Activated CD4-positive, alpha-beta memory T cell treated with anti-CD3 and anti-CD28 coated beads for 36 hours (primary cell): ENCODE results near the gene RCCD1. TPM values are rescaled to one million over a fixed set of nuclear protein-coding genes. Genes with fewer than 3 reads are reported as not detected.

Source experiments
- CTCF ChIA-PET: fragments of 350-600 bp; sonication (Branson Sonifier 250); formaldehyde crosslinking; loops from one replicate; lab custom pipeline; 2021; ENCODE audit warnings: antibody characterized with exemption, inconsistent platforms; lab: Charles Lee
- POLR2A ChIA-PET: fragments of 350-600 bp; sonication (Branson Sonifier 250); formaldehyde crosslinking; loops from one replicate; lab custom pipeline; 2021; ENCODE audit warnings: antibody characterized with exemption; lab: Charles Lee
- DNase-seq: peaks from one replicate; pipeline ENCODE4 v3.0.0-alpha.2; 2020
- H3K27ac Mint-ChIP-seq: one replicate; pipeline ENCODE4 v1.8.0; 2021; ENCODE audit warnings: mixed read lengths
- H3K27me3 Mint-ChIP-seq: one replicate; pipeline ENCODE4 v1.8.0; 2021; ENCODE audit warnings: mixed read lengths
- H3K36me3 Mint-ChIP-seq: one replicate; pipeline ENCODE4 v1.8.0; 2021; ENCODE audit warnings: mixed read lengths
- H3K4me1 Mint-ChIP-seq: one replicate; pipeline ENCODE4 v1.8.0; 2021; ENCODE audit warnings: low read depth, mixed read lengths
- H3K4me3 Mint-ChIP-seq: one replicate; pipeline ENCODE4 v1.8.0; 2021; ENCODE audit warnings: mild to moderate bottlenecking, mixed read lengths
- H3K9me3 Mint-ChIP-seq: one replicate; pipeline ENCODE4 v1.8.0; 2021; ENCODE audit warnings: mixed read lengths
- intact Hi-C: fragments of 100-400 bp; cut with micrococcal nuclease; formaldehyde crosslinking; loops from one replicate; pipeline ENCODE4 v1.15.1; 2023
- total RNA-seq, 2 experiments: library from RNA; stranded (reverse); gene quantifications; one replicate each; pipeline ENCODE4 v1.2.3, GENCODE V29; 2021

The RCCD1 gene
- total RNA-seq, 2 experiments from 2014 or later = 39.9 to 41.4 TPM

DNA sequence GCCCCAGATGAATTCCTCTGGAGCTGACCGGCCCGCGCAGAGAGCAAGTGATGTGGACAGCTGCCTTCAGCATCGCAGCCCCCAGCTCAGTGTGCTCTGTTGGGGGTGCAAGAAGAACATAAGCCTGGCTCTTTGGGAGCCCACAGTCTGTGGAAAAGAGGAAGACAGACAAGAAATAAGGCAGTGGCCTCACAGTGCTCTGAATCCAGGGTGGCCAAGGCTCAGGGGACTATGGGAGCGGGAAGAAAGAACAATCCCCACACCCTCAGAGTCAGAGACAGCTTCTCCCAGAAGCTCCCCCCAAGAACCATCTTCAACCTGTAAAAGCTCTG lies 22.1 kb upstream of the RCCD1 start:
- Mint-ChIP-seq H3K36me3 (peaks cover 14% of the 10 kb centered on the region), H3K27ac (peak overlapping the region; percentile 100), H3K4me1 (peaks cover 47% of the 10 kb centered on the region), H3K4me3 (peak overlapping the region; percentile 99), H3K27me3 (no peaks in the 10 kb centered on the region), H3K9me3 (no peaks in the 10 kb centered on the region)
- DNase-seq = no peak
- intact Hi-C loops = loop anchor here (5.0 to 10.0 kb wide), 6 partner anchors 115 to 1038 kb away; partner anchors contain the start of genes AP3S2, CIB1, GDPGP1 and IQGAP1
- POLR2A ChIA-PET = interaction anchor here (0.7 to 7.7 kb wide), 11 partner anchors 10 to 702 kb away, joined by 3 to 82 read pairs (median 4); partner anchors contain the start of genes BLM, MAN2A2 and VPS33B
- CTCF ChIA-PET = interaction anchor here (0.7 to 9.4 kb wide), 37 partner anchors 9 to 614 kb away, joined by 3 to 231 read pairs (median 6); partner anchors contain the start of genes BLM, FES, MAN2A2 and PRC1

DNA sequence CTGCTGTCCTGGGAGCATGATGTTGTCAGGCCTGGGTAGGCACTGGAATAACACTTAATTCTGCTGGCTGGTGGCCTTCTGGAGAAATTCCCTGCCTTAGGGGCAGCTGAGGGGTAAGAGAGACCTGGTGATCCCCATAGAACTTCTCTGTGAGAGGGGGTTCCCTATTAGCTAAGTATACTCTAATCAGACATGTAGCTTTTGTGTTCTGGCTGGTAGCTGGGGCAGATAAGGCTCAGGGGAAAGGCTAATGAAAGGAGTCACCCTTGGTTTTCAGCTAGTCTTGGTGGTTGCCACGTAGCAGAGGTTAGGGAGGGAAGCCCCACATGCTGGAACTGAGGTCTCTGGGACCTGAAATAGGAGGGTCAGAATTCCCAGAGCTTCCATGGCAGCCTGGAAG lies 21.4 kb upstream of the RCCD1 start:
- H3K27ac Mint-ChIP-seq = peak overlapping the region; percentile 100
- no peaks in the 10 kb centered on the region for H3K9me3 Mint-ChIP-seq
- DNase-seq = no peak
- H3K27me3 Mint-ChIP-seq = no peaks in the 10 kb centered on the region
- peaks cover 16% of the 10 kb centered on the region for H3K36me3 Mint-ChIP-seq
- CTCF ChIA-PET = interaction anchor here (0.7 to 9.4 kb wide), 28 partner anchors 9 to 613 kb away, joined by 3 to 231 read pairs (median 10); partner anchors contain the start of genes BLM, FES, FURIN and MAN2A2
- POLR2A ChIA-PET = interaction anchor here (0.9 to 7.7 kb wide), 5 partner anchors 10 to 60 kb away, joined by 3 to 82 read pairs (median 9); partner anchors contain the start of genes MAN2A2 and RCCD1
- peak overlapping the region; percentile 37 for H3K4me3 Mint-ChIP-seq
- intact Hi-C loops = loop anchor here (5.0 to 10.0 kb wide), 6 partner anchors 116 to 1038 kb away; partner anchors contain the start of genes AP3S2, CIB1, GDPGP1 and IQGAP1
- peaks cover 46% of the 10 kb centered on the region for H3K4me1 Mint-ChIP-seq

DNA sequence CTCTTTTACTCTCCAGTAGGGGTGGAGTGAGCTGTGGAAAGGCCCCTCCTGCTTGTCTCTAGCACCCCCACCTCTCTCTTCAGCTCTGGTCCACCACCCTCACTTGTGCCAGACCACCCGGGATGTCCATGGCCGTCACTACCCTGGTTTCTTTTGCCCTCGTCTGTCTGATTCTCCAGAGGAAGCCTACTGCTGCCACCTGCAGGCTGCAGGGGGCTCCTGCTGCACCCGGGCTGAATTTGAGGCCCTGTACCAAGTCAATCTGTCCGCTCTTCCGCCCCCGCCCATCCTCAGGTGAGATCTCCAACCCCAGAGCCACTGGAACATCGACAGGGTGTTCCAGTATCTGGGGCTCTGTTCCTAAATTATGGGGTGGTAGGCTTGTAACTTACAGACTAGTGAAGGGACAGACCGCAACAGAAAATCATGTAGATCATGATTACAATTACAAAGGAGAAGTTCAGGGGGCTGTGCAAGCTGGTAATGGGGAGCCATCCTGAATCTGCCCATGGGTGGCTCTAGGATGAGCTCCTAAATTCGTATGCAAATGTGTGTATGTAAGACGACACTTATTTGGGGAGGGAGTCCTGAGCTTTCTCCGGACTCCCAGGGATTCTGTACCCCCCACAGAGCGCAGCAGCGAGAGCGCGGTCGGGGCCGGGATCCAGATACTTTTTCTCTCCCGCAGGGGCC lies 20.3 kb upstream of the RCCD1 start:
- intact Hi-C loops = loop anchor here (1.0 to 10.0 kb wide), 9 partner anchors 11 to 1040 kb away; partner anchors contain the start of genes AP3S2, BLM, CIB1 and GDPGP1
- Mint-ChIP-seq H3K36me3 (peaks cover 16% of the 10 kb centered on the region), H3K27me3 (no peaks in the 10 kb centered on the region), H3K4me1 (peaks cover 40% of the 10 kb centered on the region), H3K4me3 (peak overlapping the region; percentile 84), H3K9me3 (no peaks in the 10 kb centered on the region), H3K27ac (peak overlapping the region; percentile 82)
- CTCF ChIA-PET = interaction anchor here (0.6 to 9.4 kb wide), 24 partner anchors 8 to 675 kb away, joined by 3 to 231 read pairs (median 6); partner anchors contain the start of genes BLM, FES, MAN2A2 and PRC1
- peak; percentile 94 for DNase-seq
- POLR2A ChIA-PET = interaction anchor here (0.7 to 7.7 kb wide), 8 partner anchors 11 to 1041 kb away, joined by 3 to 82 read pairs (median 4); partner anchors contain the start of genes AP3S2, CIB1, GDPGP1 and MAN2A2

DNA sequence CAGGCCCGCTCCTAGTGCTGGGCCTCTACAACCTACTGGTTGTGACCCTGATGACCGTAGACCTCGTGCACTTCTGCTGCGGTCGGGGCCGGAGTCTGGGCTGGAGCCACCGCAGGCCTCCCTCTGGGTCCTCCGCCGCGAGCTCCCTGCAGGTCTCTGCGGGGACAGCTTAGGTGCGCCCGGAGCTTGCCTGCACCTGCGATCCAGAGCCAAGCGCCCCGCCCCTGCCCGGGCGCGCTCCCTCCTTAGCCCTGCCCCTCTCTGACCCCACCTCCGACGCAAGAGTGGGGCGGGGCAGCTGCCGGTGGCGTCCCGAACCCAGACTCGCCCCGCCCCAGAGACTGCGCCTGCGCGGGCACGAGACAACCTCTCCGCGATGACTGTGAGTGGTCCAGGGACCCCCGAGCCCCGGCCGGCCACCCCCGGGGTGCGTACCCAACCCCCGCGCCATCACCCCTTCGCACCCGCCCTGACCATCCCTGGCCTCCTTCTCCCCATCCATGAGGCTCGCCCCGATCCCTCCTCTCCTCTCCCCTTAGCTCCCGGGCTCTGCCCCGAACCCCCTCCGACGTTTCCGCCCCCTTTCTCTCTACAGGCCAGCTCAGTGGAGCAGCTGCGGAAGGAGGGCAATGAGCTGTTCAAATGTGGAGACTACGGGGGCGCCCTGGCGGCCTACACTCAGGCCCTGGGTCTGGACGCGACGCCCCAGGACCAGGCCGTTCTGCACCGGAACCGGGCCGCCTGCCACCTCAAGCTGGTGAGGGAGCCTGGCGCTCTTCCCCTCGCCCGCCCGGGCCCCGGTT lies 19.5 kb upstream of the RCCD1 start, which contains the start of gene UNC45A:
UNC45A (plus strand) TSS at position 337 of the 803 bp plus-strand sequence; CDS start at position 377, 40 bp downstream.
- POLR2A ChIA-PET = interaction anchor here (0.7 to 7.7 kb wide), 10 partner anchors 10 to 1042 kb away, joined by 3 to 82 read pairs (median 4); partner anchors contain the start of genes AP3S2, BLM, CIB1 and GDPGP1
- peak; percentile 95 for DNase-seq
- H3K27ac Mint-ChIP-seq = peak within 1 kb of the TSS; percentile 82
- no peaks in the 10 kb centered on the region for H3K27me3 Mint-ChIP-seq
- intact Hi-C loops = loop anchor here (1.0 to 10.0 kb wide), 11 partner anchors 12 to 1040 kb away; partner anchors contain the start of genes AP3S2, BLM, CIB1 and GDPGP1
- CTCF ChIA-PET = interaction anchor here (0.6 to 9.4 kb wide), 20 partner anchors 7 to 675 kb away, joined by 3 to 231 read pairs (median 6); partner anchors contain the start of genes BLM, FES, MAN2A2 and RCCD1
- H3K9me3 Mint-ChIP-seq = no peaks in the 10 kb centered on the region
- peaks cover 23% of the 10 kb centered on the region for H3K36me3 Mint-ChIP-seq
- H3K4me3 Mint-ChIP-seq = peak within 1 kb of the TSS; percentile 84
- peaks cover 36% of the 10 kb centered on the region for H3K4me1 Mint-ChIP-seq

GRCh38 chr15:90936823-90937222 lies 17.9 kb upstream of the RCCD1 start:
- H3K36me3 Mint-ChIP-seq = peaks cover 30% of the 10 kb centered on the region
- intact Hi-C loops = loop anchor here (10.0 kb wide), 2 partner anchors 918 to 1042 kb away; partner anchors contain the start of genes AP3S2 and SLCO3A1
- peaks cover 23% of the 10 kb centered on the region for H3K4me1 Mint-ChIP-seq
- H3K9me3 Mint-ChIP-seq = no peaks in the 10 kb centered on the region
- CTCF ChIA-PET = interaction anchor here (4.0 to 9.4 kb wide), 3 partner anchors 20 to 289 kb away, joined by 15 to 231 read pairs (median 41); partner anchors contain the start of gene MAN2A2
- H3K27me3 Mint-ChIP-seq = no peaks in the 10 kb centered on the region
- POLR2A ChIA-PET = no interaction called here
- DNase-seq = no peak
- peak overlapping the region; percentile 84 for H3K4me3 Mint-ChIP-seq
- H3K27ac Mint-ChIP-seq = no peak overlapping the region

DNA sequence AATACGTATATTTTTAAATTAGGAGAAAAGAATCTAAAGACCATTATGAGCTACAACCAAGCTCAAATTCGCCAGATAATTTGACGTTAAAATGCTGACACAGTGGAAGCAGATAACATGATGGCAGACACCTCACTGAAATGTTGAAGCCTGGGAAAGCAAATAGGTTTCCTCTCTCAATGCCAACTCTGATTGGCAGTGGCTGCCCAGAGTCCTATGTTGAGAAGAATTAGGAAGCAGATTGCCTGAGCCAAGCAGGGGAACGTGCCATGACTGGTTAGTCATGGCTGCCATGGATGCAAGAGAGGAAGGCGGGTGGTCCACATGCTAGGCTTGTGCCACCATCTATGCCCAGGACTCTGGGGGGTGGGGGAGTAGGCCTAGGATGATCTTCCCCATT lies 16.4 kb upstream of the RCCD1 start:
- no peak for DNase-seq
- Mint-ChIP-seq H3K4me1 (peaks cover 20% of the 10 kb centered on the region), H3K27ac (no peak overlapping the region), H3K4me3 (no peak overlapping the region), H3K36me3 (peaks cover 40% of the 10 kb centered on the region), H3K27me3 (no peaks in the 10 kb centered on the region), H3K9me3 (no peaks in the 10 kb centered on the region)
- CTCF ChIA-PET = interaction anchor here (4.0 to 9.4 kb wide), 2 partner anchors 18 to 35 kb away, joined by 15 to 231 read pairs; partner anchors contain the start of gene MAN2A2
- intact Hi-C loops = loop anchor here (10.0 kb wide), 2 partner anchors 917 to 1043 kb away; partner anchors contain the start of genes AP3S2 and SLCO3A1
- POLR2A ChIA-PET = interaction anchor here (0.7 kb wide), 1 partner anchor 10 kb away, joined by 3 read pairs; no protein-coding TSS in a partner anchor

DNA sequence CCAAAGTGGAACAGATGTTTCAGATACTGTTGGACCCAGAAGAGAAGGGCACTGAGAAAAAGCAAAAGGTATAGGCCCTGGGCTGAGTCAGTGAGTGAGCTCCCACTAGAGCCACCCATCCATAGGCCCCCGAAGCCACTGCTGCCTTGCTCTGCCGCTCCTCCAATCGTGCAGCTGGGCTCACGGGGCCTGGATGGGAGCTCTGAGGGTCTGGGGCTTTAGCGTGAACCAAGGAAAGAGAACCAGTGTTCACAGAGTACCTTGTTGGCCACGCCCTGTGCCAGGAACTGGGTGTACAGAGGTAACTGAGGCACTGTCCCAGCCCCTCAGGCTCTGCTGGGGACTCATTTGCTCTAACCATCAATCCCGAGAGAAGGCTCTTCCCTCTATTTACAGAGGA lies 14.9 kb upstream of the RCCD1 start:
- no peak overlapping the region for H3K4me3 Mint-ChIP-seq
- ChIA-PET CTCF (interaction anchor here (4.0 to 5.3 kb wide), 2 partner anchors 7 to 17 kb away, joined by 15 to 48 read pairs; partner anchors contain the start of genes HDDC3 and UNC45A), POLR2A (interaction anchor here (0.6 kb wide), 1 partner anchor 91 kb away, joined by 3 read pairs; no protein-coding TSS in a partner anchor)
- peaks cover 44% of the 10 kb centered on the region for H3K36me3 Mint-ChIP-seq
- no peak overlapping the region for H3K27ac Mint-ChIP-seq
- intact Hi-C loops = loop anchor here (10.0 kb wide), 2 partner anchors 915 to 1045 kb away; partner anchors contain the start of genes AP3S2 and SLCO3A1
- peaks cover 13% of the 10 kb centered on the region for H3K4me1 Mint-ChIP-seq
- DNase-seq = no peak
- no peaks in the 10 kb centered on the region for H3K9me3 Mint-ChIP-seq
- no peaks in the 10 kb centered on the region for H3K27me3 Mint-ChIP-seq

DNA sequence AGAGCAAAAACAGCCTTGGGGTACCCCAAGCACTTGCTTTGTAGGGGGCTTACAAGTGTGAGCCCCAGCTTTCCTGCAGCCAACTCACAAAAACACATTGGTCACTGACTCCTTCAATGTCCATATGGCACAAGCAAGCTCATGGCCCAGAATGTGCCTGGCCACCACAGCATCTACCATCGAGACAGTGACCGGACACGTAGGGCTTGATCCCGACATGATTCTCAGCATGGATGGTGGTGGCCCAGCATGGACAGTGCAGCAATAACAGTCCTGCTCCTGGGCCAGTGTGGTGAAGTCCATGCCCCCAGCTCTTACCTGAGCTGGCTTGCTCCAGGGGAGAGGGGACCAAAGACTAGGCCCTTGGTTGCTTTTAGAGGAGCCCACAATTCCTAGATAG lies 13.6 kb upstream of the RCCD1 start:
- Mint-ChIP-seq H3K27me3 (no peaks in the 10 kb centered on the region), H3K9me3 (no peaks in the 10 kb centered on the region), H3K4me1 (peaks cover 9% of the 10 kb centered on the region), H3K4me3 (no peak overlapping the region), H3K27ac (no peak overlapping the region), H3K36me3 (peaks cover 47% of the 10 kb centered on the region)
- POLR2A ChIA-PET = interaction anchor here (1.1 kb wide), 1 partner anchor 10 kb away, joined by 3 read pairs; no protein-coding TSS in a partner anchor
- CTCF ChIA-PET = interaction anchor here (5.3 kb wide), 1 partner anchor 8 kb away, joined by 48 read pairs; the partner anchor contains the start of genes HDDC3 and UNC45A
- intact Hi-C loops = no loop called here
- DNase-seq = no peak

GRCh38 chr15:90942354-90943120 lies 12.1 kb upstream of the RCCD1 start:
- Mint-ChIP-seq H3K4me1 (no peaks in the 10 kb centered on the region), H3K27ac (no peak overlapping the region), H3K9me3 (no peaks in the 10 kb centered on the region), H3K36me3 (peaks cover 41% of the 10 kb centered on the region), H3K4me3 (no peak overlapping the region), H3K27me3 (no peaks in the 10 kb centered on the region)
- CTCF ChIA-PET = interaction anchor here (1.2 to 5.3 kb wide), 2 partner anchors 10 to 14 kb away, joined by 6 to 48 read pairs; partner anchors contain the start of genes HDDC3 and UNC45A
- intact Hi-C loops = no loop called here
- POLR2A ChIA-PET = interaction anchor here (0.8 kb wide), 1 partner anchor 11 kb away, joined by 3 read pairs; no protein-coding TSS in a partner anchor
- DNase-seq = no peak

GRCh38 chr15:90945091-90945490 lies 9.6 kb upstream of the RCCD1 start:
- POLR2A ChIA-PET = no interaction called here
- no peaks in the 10 kb centered on the region for H3K4me1 Mint-ChIP-seq
- intact Hi-C loops = no loop called here
- H3K36me3 Mint-ChIP-seq = peaks cover 46% of the 10 kb centered on the region
- H3K4me3 Mint-ChIP-seq = no peak overlapping the region
- H3K27me3 Mint-ChIP-seq = no peaks in the 10 kb centered on the region
- H3K27ac Mint-ChIP-seq = no peak overlapping the region
- CTCF ChIA-PET = interaction anchor here (0.9 to 5.3 kb wide), 2 partner anchors 12 kb away, joined by 6 to 48 read pairs; partner anchors contain the start of genes HDDC3 and UNC45A
- DNase-seq = no peak
- H3K9me3 Mint-ChIP-seq = no peaks in the 10 kb centered on the region
